ENCODE results near the gene SBF2. TPM values are rescaled to one million over a fixed set of nuclear protein-coding genes. Genes with fewer than 3 reads are reported as not detected.

Gene SBF2
- total RNA-seq, 1 experiment from 2014 or later = 30.2 TPM

DNA sequence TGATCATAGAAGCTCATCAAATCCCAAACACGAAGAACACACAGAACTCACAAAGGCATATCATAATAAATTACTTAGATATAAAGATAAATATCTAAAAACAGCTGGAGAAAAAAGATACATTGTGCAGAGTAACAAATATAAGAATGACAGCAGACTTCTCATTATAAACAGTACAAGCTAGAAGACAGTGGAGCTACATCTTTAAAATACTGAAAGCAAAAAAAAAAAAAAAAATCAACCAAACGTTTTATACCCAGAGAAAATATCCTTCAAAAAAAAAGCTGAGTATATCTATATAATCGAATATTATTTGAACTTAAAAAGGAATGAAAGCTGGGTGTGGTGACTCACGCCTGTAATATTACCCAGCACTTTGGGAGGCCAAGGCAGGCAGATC lies 90.0 kb downstream of the SBF2 start:
- Histone ChIP-seq H3K9me3 (ENCODE audit: control insufficient read depth, low read depth, low read length) (no peaks in the 10 kb centered on the region), H3K27me3 (ENCODE audit: insufficient read depth, low read length) (no peaks in the 10 kb centered on the region), H2BK15ac (ENCODE audit: low read depth, low read length) (no peak overlapping the region), H3K4me1 (ENCODE audit: insufficient read depth, low read length) (peaks cover 5% of the 10 kb centered on the region; the same call in 1 of the 2 replicates), H3K4ac (ENCODE audit: low read depth, low read length) (no peak overlapping the region), H4K20me1 (ENCODE audit: control insufficient read depth, insufficient read depth, insufficient read length) (no peaks in the 10 kb centered on the region), H2BK12ac (ENCODE audit: insufficient read length, low read depth, low read length) (no peak overlapping the region), H2AFZ (ENCODE audit: low read length) (no peak overlapping the region), H3T11ph (ENCODE audit: low read length) (no peak overlapping the region), H3K23me2 (ENCODE audit: insufficient read length, low read depth, low read length, poor library complexity, severe bottlenecking) (no peaks in the 10 kb centered on the region), H3K18ac (ENCODE audit: insufficient read length, low read depth, low read length) (no peak overlapping the region), H2BK20ac (ENCODE audit: low read depth, low read length, poor library complexity, severe bottlenecking) (no peak overlapping the region), H4K5ac (ENCODE audit: insufficient read length, low read depth, low read length) (no peak overlapping the region), H4K91ac (ENCODE audit: insufficient read length, low read depth, low read length) (no peak overlapping the region), H2BK120ac (ENCODE audit: low read depth, low read length, poor library complexity, severe bottlenecking) (no peak overlapping the region), H3K27ac (ENCODE audit: insufficient read length, low read depth, low read length) (no peak overlapping the region), H3K56ac (ENCODE audit: insufficient read length, low read depth, low read length) (no peak overlapping the region), H3K14ac (ENCODE audit: insufficient read depth, low read length) (no peak overlapping the region), H3K9ac (ENCODE audit: extremely low read depth, insufficient read length, low read length) (no peak overlapping the region), H4K8ac (replicated peaks; ENCODE audit: insufficient read length, low read depth, low read length) (no peak overlapping the region), H2BK5ac (ENCODE audit: insufficient read length, low read length) (no peak overlapping the region), H3K4me2 (ENCODE audit: insufficient read depth, insufficient read length, low read length) (no peak overlapping the region), H3K79me2 (ENCODE audit: insufficient read depth, low read length) (no peaks in the 10 kb centered on the region; the same call in 1 of the 2 replicates), H3K79me1 (ENCODE audit: insufficient read depth, low read depth, low read length, poor library complexity, severe bottlenecking) (peaks cover 2% of the 10 kb centered on the region), H3K23ac (ENCODE audit: insufficient read length, low read depth, low read length) (no peak overlapping the region), H2AK5ac (ENCODE audit: insufficient read length, low read length) (no peak overlapping the region)
- Mint-ChIP-seq H3K4me3 (no peak overlapping the region), H3K36me3 (ENCODE audit: insufficient read depth in 1 of 3, low read depth in 3 of 3) (peaks cover 14 to 25% (median 24%) of the 10 kb centered on the region in 3 experiments), H3K9me3 (peaks cover 26 to 27% of the 10 kb centered on the region in 2 experiments), H3K27me3 (ENCODE audit: low read depth) (no peaks in the 10 kb centered on the region), H3K4me1 (peaks cover 13 to 14% of the 10 kb centered on the region in 2 experiments), H3K27ac (no peak overlapping the region)
- no peak for DNase-seq
- TF ChIP-seq, protein P1, sequence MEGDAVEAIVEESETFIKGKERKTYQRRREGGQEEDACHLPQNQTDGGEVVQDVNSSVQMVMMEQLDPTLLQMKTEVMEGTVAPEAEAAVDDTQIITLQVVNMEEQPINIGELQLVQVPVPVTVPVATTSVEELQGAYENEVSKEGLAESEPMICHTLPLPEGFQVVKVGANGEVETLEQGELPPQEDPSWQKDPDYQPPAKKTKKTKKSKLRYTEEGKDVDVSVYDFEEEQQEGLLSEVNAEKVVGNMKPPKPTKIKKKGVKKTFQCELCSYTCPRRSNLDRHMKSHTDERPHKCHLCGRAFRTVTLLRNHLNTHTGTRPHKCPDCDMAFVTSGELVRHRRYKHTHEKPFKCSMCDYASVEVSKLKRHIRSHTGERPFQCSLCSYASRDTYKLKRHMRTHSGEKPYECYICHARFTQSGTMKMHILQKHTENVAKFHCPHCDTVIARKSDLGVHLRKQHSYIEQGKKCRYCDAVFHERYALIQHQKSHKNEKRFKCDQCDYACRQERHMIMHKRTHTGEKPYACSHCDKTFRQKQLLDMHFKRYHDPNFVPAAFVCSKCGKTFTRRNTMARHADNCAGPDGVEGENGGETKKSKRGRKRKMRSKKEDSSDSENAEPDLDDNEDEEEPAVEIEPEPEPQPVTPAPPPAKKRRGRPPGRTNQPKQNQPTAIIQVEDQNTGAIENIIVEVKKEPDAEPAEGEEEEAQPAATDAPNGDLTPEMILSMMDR (conservative IDR thresholded peaks at IDR 0.05) = no peak
- no CpG with 5 or more reads among the region's 4 CpGs for WGBS (ENCODE audit: extremely low coverage, insufficient read length, low lambda C conversion rate)

Measured in H9 (cell line).